ENCODE data around the gene JAKMIP1.

- TF ChIP-seq EZH2 (IDR thresholded peaks at IDR 0.05; ENCODE audit: low read depth) (no peak), CTCF (conservative IDR thresholded peaks at IDR 0.05) (no peak)
Measured at GRCh38 chr4:6079965-6080364, 120.4 kb downstream of the JAKMIP1 start.

All from PC-9 (cell line).